Dendritic cell treated with granulocyte-macrophage colony-stimulating factor and Interleukin-4, amounts not matched to agents 40 ng/mL and 50 ng/mL, for 4 days (primary cell): Measurements from ENCODE around the gene CRTC3.
A peak's percentile ranks its signal among the peaks of the same experiment; 100 is the strongest.
"Not testable (repeated sequence)": the region's sequence is repeated elsewhere in the genome, so short reads cannot be mapped to it uniquely, and the experiment has no call there.

Experiments used
- H3K27ac Mint-ChIP-seq: one replicate; pipeline ENCODE4 v1.8.0; 2022; ENCODE audit warnings: mild to moderate bottlenecking, mixed read lengths
- H3K27me3 Mint-ChIP-seq: one replicate; pipeline ENCODE4 v1.8.0; 2022; ENCODE audit warnings: mild to moderate bottlenecking, mixed read lengths
- H3K36me3 Mint-ChIP-seq: one replicate; pipeline ENCODE4 v1.8.0; 2022; ENCODE audit warnings: low read depth, mixed read lengths
- H3K4me1 Mint-ChIP-seq: one replicate; pipeline ENCODE4 v1.8.0; 2022; ENCODE audit warnings: low read depth, mixed read lengths
- H3K4me3 Mint-ChIP-seq: one replicate; pipeline ENCODE4 v1.8.0; 2022; ENCODE audit warnings: mild to moderate bottlenecking, moderate library complexity, mixed read lengths
- H3K9me3 Mint-ChIP-seq: one replicate; pipeline ENCODE4 v1.8.0; 2022; ENCODE audit warnings: mixed read lengths
- intact Hi-C: fragments of 100-400 bp; cut with micrococcal nuclease; formaldehyde crosslinking; loops from one replicate; pipeline ENCODE4 v1.15.0; 2022

CRTC3 gene

GRCh38 chr15:90497912-90498311, 31.8 kb upstream of the CRTC3 start:
- intact Hi-C loops, result loop anchor here (5.0 to 10.0 kb wide), 2 partner anchors 47 to 104 kb away; no protein-coding TSS in a partner anchor
- H3K4me3 Mint-ChIP-seq, result no peak overlapping the region
- H3K4me1 Mint-ChIP-seq, result peaks cover 18% of the 10 kb centered on the region
- peaks cover 100% of the 10 kb centered on the region for H3K36me3 Mint-ChIP-seq
- no peaks in the 10 kb centered on the region for H3K27me3 Mint-ChIP-seq
- no peaks in the 10 kb centered on the region for H3K9me3 Mint-ChIP-seq
- no peak overlapping the region for H3K27ac Mint-ChIP-seq

DNA sequence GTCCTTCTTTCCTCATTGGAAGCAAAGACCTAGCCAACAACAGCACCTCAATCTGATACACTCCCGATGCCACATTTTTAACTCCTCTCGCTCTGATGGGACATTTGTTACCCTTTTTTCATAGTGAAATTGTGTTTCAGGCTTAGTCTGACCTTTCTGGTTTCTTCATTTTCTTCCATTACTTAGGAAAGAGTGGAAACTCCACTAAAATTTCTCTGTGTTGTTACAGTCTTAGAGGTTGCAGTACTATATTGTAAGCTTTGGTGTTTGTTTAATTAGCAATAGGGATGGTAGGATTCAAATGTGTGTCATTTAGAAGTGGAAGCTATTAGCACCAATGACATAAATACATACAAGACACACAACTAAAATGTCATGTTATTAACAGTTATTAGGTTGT, 29.6 kb upstream of the CRTC3 start:
- no peak overlapping the region for H3K4me3 Mint-ChIP-seq
- peaks cover 83% of the 10 kb centered on the region for H3K36me3 Mint-ChIP-seq
- H3K9me3 Mint-ChIP-seq, result no peaks in the 10 kb centered on the region
- no peaks in the 10 kb centered on the region for H3K27me3 Mint-ChIP-seq
- H3K27ac Mint-ChIP-seq, result no peak overlapping the region
- intact Hi-C loops, result no loop called here
- H3K4me1 Mint-ChIP-seq, result peaks cover 18% of the 10 kb centered on the region

- peaks cover 74% of the 10 kb centered on the region for H3K36me3 Mint-ChIP-seq
- no peaks in the 10 kb centered on the region for H3K27me3 Mint-ChIP-seq
- intact Hi-C loops, result no loop called here
- no peak overlapping the region for H3K27ac Mint-ChIP-seq
- peaks cover 12% of the 10 kb centered on the region for H3K4me1 Mint-ChIP-seq
- no peaks in the 10 kb centered on the region for H3K9me3 Mint-ChIP-seq
- H3K4me3 Mint-ChIP-seq, result no peak overlapping the region
Observed at GRCh38 chr15:90501898-90502297, 27.8 kb upstream of the CRTC3 start.

DNA sequence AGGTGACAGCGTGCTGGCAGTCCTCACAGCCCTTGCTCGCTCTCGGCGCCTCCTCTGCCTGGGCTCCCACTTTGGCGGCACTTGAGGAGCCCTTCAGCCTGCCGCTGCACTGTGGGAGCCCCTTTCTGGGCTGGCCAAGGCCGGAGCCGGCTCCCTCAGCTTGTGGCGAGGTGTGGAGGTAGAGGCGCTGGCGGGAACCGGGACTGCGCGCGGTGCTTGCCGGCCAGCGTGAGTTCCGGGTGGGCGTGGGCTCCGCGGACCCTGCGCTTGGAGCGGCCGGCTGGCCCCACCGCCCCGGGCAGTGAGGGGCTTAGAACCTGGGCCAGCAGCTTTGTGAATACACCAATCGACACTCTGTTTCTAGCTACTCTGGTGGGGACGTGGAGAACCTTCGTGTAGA, 18.9 kb upstream of the CRTC3 start:
- H3K27me3 Mint-ChIP-seq, H3K4me3 Mint-ChIP-seq, intact Hi-C loops, H3K9me3 Mint-ChIP-seq: not testable (repeated sequence)
- H3K4me1 Mint-ChIP-seq, result peaks cover 38% of the 10 kb centered on the region
- H3K27ac Mint-ChIP-seq, result peak overlapping the region; percentile 88
- H3K36me3 Mint-ChIP-seq, result peaks cover 36% of the 10 kb centered on the region

GRCh38 chr15:90511211-90511618, 18.5 kb upstream of the CRTC3 start:
- H3K27me3 Mint-ChIP-seq, intact Hi-C loops, H3K4me3 Mint-ChIP-seq, H3K9me3 Mint-ChIP-seq: not testable (repeated sequence)
- Mint-ChIP-seq H3K36me3 (peaks cover 35% of the 10 kb centered on the region), H3K4me1 (peaks cover 42% of the 10 kb centered on the region), H3K27ac (peak overlapping the region; percentile 88)

DNA sequence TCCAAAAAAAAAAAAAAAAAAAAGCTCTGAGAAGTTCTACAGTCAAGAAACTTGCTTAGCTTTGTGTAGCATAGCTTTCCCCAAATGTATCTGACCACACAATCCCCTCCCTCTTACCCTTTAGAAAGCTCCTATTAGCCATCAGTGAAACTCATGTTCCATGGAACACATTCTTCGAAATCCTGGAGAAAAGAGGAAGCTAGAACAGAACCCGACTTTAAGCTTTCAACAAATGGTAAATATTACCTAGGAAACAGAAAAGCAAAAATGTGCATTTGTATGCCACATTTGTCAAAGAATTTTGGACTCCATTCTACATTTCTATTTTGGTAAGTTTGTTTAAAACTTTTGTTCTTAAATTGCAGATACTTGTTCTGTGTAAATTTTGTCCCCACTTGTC, 17.4 kb upstream of the CRTC3 start:
- Mint-ChIP-seq H3K4me3 (peak overlapping the region; percentile 9), H3K4me1 (peaks cover 46% of the 10 kb centered on the region), H3K9me3 (no peaks in the 10 kb centered on the region), H3K36me3 (peaks cover 24% of the 10 kb centered on the region), H3K27me3 (peaks cover 2% of the 10 kb centered on the region), H3K27ac (peak overlapping the region; percentile 88)
- intact Hi-C loops, result no loop called here

GRCh38 chr15:90512981-90513380, 16.7 kb upstream of the CRTC3 start:
- intact Hi-C loops, result no loop called here
- Mint-ChIP-seq H3K27me3 (peaks cover 2% of the 10 kb centered on the region), H3K9me3 (no peaks in the 10 kb centered on the region), H3K4me3 (peak overlapping the region; percentile 26), H3K36me3 (peaks cover 18% of the 10 kb centered on the region), H3K4me1 (peaks cover 46% of the 10 kb centered on the region), H3K27ac (peak overlapping the region; percentile 88)

- Mint-ChIP-seq H3K4me1 (peaks cover 46% of the 10 kb centered on the region), H3K36me3 (peaks cover 18% of the 10 kb centered on the region), H3K4me3 (no peak overlapping the region), H3K9me3 (no peaks in the 10 kb centered on the region), H3K27ac (peak overlapping the region; percentile 88), H3K27me3 (peaks cover 2% of the 10 kb centered on the region)
- intact Hi-C loops, result no loop called here
Observed at GRCh38 chr15:90513448-90513847, 16.3 kb upstream of the CRTC3 start.

GRCh38 chr15:90513893-90514292, 15.8 kb upstream of the CRTC3 start:
- H3K4me1 Mint-ChIP-seq, result peaks cover 46% of the 10 kb centered on the region
- intact Hi-C loops, H3K4me3 Mint-ChIP-seq, H3K9me3 Mint-ChIP-seq, H3K27ac Mint-ChIP-seq, H3K27me3 Mint-ChIP-seq: not testable (repeated sequence)
- peaks cover 13% of the 10 kb centered on the region for H3K36me3 Mint-ChIP-seq

DNA sequence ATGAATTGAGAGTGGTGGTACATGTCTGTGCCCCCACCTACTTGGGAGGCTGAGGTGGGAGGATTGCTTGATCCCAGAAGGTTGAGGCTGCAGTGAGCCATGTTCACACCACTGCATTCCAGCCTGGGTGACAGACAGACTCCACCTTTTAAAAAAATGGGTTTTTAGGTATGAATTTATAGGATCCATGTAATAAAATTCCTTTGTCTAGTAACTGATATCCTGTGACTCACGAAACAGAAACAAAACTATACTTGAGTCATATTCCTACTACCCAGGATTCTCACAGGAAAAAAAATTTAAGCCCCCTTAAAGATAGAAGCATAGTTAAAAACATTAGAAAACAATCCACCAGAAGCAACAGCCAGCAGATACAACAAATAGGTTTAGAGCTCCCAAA, 10.0 kb upstream of the CRTC3 start:
- no peaks in the 10 kb centered on the region for H3K9me3 Mint-ChIP-seq
- intact Hi-C loops, result no loop called here
- no peaks in the 10 kb centered on the region for H3K36me3 Mint-ChIP-seq
- peaks cover 1% of the 10 kb centered on the region for H3K27me3 Mint-ChIP-seq
- no peak overlapping the region for H3K4me3 Mint-ChIP-seq
- no peak overlapping the region for H3K27ac Mint-ChIP-seq
- peaks cover 9% of the 10 kb centered on the region for H3K4me1 Mint-ChIP-seq

GRCh38 chr15:90520365-90520764, 9.4 kb upstream of the CRTC3 start:
- H3K27me3 Mint-ChIP-seq, result peaks cover 1% of the 10 kb centered on the region
- H3K4me3 Mint-ChIP-seq, result no peak overlapping the region
- no peaks in the 10 kb centered on the region for H3K9me3 Mint-ChIP-seq
- no peaks in the 10 kb centered on the region for H3K36me3 Mint-ChIP-seq
- peaks cover 9% of the 10 kb centered on the region for H3K4me1 Mint-ChIP-seq
- intact Hi-C loops, result no loop called here
- H3K27ac Mint-ChIP-seq, result no peak overlapping the region

- no peak overlapping the region for H3K27ac Mint-ChIP-seq
- H3K36me3 Mint-ChIP-seq, result no peaks in the 10 kb centered on the region
- peaks cover 1% of the 10 kb centered on the region for H3K27me3 Mint-ChIP-seq
- no peaks in the 10 kb centered on the region for H3K9me3 Mint-ChIP-seq
- intact Hi-C loops, result no loop called here
- no peaks in the 10 kb centered on the region for H3K4me1 Mint-ChIP-seq
- no peak overlapping the region for H3K4me3 Mint-ChIP-seq
Observed at GRCh38 chr15:90523373-90523772, 6.3 kb upstream of the CRTC3 start.

GRCh38 chr15:90524018-90524803, 5.5 kb upstream of the CRTC3 start:
- H3K36me3 Mint-ChIP-seq, intact Hi-C loops, H3K4me1 Mint-ChIP-seq, H3K27ac Mint-ChIP-seq, H3K4me3 Mint-ChIP-seq, H3K9me3 Mint-ChIP-seq, H3K27me3 Mint-ChIP-seq: not testable (repeated sequence)

GRCh38 chr15:90529011-90529370, 732 bp upstream of the CRTC3 start:
- H3K4me1 Mint-ChIP-seq, result peaks cover 37% of the 10 kb centered on the region
- peaks cover 4% of the 10 kb centered on the region for H3K27me3 Mint-ChIP-seq
- H3K27ac Mint-ChIP-seq, result peak overlapping the region; percentile 91
- no peaks in the 10 kb centered on the region for H3K9me3 Mint-ChIP-seq
- peaks cover 21% of the 10 kb centered on the region for H3K36me3 Mint-ChIP-seq
- intact Hi-C loops, result no loop called here
- peak overlapping the region; percentile 78 for H3K4me3 Mint-ChIP-seq
